MCF 10A (cell line): ENCODE measurements around the gene GPS1. TPM values are rescaled to one million over a fixed set of nuclear protein-coding genes. Genes with fewer than 3 reads are reported as not detected.

Source experiments
- BruUV-seq: library from RNA; stranded (reverse); fragments of 400-500 nt; replicated peaks from 2 replicates; lab custom pipeline; 2021; lab: Mats Ljungman, UMichigan
- CTCF ChIA-PET: fragments of 300-600 bp; sonication (Branson Sonifier 250); formaldehyde crosslinking; extraction: SDS; loops from one replicate; lab custom pipeline; 2021; ENCODE audit warnings: antibody characterized with exemption, inconsistent platforms; lab: Yijun Ruan, JAX
- POLR2A ChIA-PET: fragments of 300-600, 350-650 bp; sonication (Branson Sonifier 250); formaldehyde crosslinking; extraction: SDS; loops from one replicate; lab custom pipeline; 2020; ENCODE audit warnings: antibody characterized with exemption, inconsistent platforms; lab: Yijun Ruan, JAX
- DNase-seq: peaks from one replicate; pipeline ENCODE4 v3.0.0-alpha.2; 2018; ENCODE audit not compliant: unreplicated experiment
- H3K27ac Mint-ChIP-seq: one replicate; pipeline ENCODE4 v1.8.0; 2022; ENCODE audit warnings: mild to moderate bottlenecking, low read depth, mixed read lengths; ENCODE audit not compliant: unreplicated experiment
- H3K27me3 Mint-ChIP-seq: one replicate; pipeline ENCODE4 v1.8.0; 2022; ENCODE audit warnings: mixed read lengths; ENCODE audit not compliant: insufficient read depth, unreplicated experiment
- H3K36me3 Mint-ChIP-seq: one replicate; pipeline ENCODE4 v1.8.0; 2022; ENCODE audit warnings: mild to moderate bottlenecking, moderate library complexity, mixed read lengths; ENCODE audit not compliant: insufficient read depth, unreplicated experiment
- H3K4me1 Mint-ChIP-seq: one replicate; pipeline ENCODE4 v1.8.0; 2022; ENCODE audit warnings: mixed read lengths; ENCODE audit not compliant: insufficient read depth, unreplicated experiment
- H3K4me3 Mint-ChIP-seq: one replicate; pipeline ENCODE4 v1.8.0; 2022; ENCODE audit warnings: mild to moderate bottlenecking, moderate library complexity, mixed read lengths; ENCODE audit not compliant: unreplicated experiment
- H3K9me3 Mint-ChIP-seq: one replicate; pipeline ENCODE4 v1.8.0; 2022; ENCODE audit warnings: mixed read lengths; ENCODE audit not compliant: unreplicated experiment
- CTCF ChIP-seq: fragments of 200-600 bp; IDR thresholded peaks from one replicate; pipeline ENCODE4 v1.8.0; 2022; ENCODE audit warnings: antibody characterized with exemption, mild to moderate bottlenecking; ENCODE audit not compliant: unreplicated experiment
- intact Hi-C: fragments of 100-400 bp; cut with micrococcal nuclease; formaldehyde crosslinking; loops from 2 replicates; pipeline ENCODE4 v1.14.1; 2022
- total RNA-seq: library from RNA; stranded (reverse); gene quantifications from 2 replicates; pipeline ENCODE4 v1.2.3, GENCODE V29; 2022

GPS1 gene
- total RNA-seq, 1 experiment from 2014 or later = 100 TPM

GRCh38 chr17:82020572-82021106 is 31.1 kb upstream of the GPS1 start:
- H3K4me3 Mint-ChIP-seq = no peak overlapping the region
- no peak overlapping the region for H3K27ac Mint-ChIP-seq
- no peaks in the 10 kb centered on the region for H3K9me3 Mint-ChIP-seq
- no peak for TF ChIP-seq CTCF
- ChIA-PET POLR2A (interaction anchor here (0.5 to 4.7 kb wide), 8 partner anchors 9 to 63 kb away, joined by 3 to 35 read pairs (median 6); no protein-coding TSS in a partner anchor), CTCF (interaction anchor here (0.7 to 5.2 kb wide), 25 partner anchors 9 to 129 kb away, joined by 3 to 74 read pairs (median 4); partner anchors contain the start of genes ALYREF, ANAPC11, DCXR and NOTUM)
- intact Hi-C loops = loop anchor here (1.0 kb wide), 1 partner anchor 61 kb away; no protein-coding TSS in a partner anchor
- H3K36me3 Mint-ChIP-seq = no peaks in the 10 kb centered on the region
- no peaks in the 10 kb centered on the region for H3K27me3 Mint-ChIP-seq
- DNase-seq = no peak
- BruUV-seq = no TSS peak
- H3K4me1 Mint-ChIP-seq = peaks cover 16% of the 10 kb centered on the region

DNA sequence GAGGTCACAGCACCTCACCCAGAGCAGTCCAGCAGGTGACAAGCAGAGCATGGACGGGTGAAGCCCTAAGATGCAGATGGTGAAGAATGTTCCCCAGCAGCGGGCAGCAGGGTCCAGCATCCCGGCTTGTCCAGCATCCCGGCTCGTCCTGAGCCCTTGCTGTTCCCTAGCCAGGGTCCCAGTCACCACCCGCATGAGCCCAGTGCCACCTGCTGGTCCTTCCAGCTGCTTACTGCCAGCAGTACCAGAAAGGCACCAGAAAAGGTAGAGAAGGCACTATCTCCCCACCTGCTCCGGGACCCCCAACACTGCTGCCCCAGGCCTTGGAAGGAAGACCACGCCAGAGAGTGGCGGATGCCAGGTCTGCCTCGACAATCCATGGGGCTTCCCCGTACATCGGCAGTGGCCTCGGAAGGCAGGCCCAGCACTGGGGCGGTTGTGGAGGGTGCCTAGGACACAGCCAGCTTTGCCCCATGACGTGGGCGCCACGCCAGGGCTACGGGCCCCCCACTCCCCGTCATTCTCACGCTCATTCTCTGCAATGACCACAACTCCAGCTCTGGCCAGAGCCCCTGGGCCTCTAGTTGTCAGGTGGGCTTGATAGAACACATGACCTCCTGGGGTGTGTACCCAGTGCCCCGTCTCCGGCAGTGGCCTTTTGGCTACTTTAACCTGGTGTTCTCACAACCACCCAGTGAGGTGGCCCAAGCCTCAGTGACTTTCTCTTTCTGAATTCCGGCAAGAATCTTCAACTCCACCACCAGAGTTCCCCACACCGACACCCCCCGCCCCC is 30.4 kb upstream of the GPS1 start:
- DNase-seq = peak; percentile 79
- Mint-ChIP-seq H3K9me3 (no peaks in the 10 kb centered on the region), H3K27ac (no peak overlapping the region), H3K27me3 (no peaks in the 10 kb centered on the region), H3K4me3 (peak overlapping the region; percentile 79), H3K36me3 (no peaks in the 10 kb centered on the region), H3K4me1 (peaks cover 16% of the 10 kb centered on the region)
- POLR2A ChIA-PET = interaction anchor here (0.7 to 4.7 kb wide), 15 partner anchors 13 to 108 kb away, joined by 3 to 35 read pairs (median 6); partner anchors contain the start of genes ASPSCR1, DCXR and MAFG
- TF ChIP-seq CTCF = peak; percentile 91
- intact Hi-C loops = loop anchor here (1.0 kb wide), 1 partner anchor 62 kb away; no protein-coding TSS in a partner anchor
- CTCF ChIA-PET = interaction anchor here (0.6 to 5.2 kb wide), 20 partner anchors 8 to 215 kb away, joined by 3 to 74 read pairs (median 5); partner anchors contain the start of genes ALYREF, ANAPC11, DCXR and NOTUM
- BruUV-seq = no TSS peak

DNA sequence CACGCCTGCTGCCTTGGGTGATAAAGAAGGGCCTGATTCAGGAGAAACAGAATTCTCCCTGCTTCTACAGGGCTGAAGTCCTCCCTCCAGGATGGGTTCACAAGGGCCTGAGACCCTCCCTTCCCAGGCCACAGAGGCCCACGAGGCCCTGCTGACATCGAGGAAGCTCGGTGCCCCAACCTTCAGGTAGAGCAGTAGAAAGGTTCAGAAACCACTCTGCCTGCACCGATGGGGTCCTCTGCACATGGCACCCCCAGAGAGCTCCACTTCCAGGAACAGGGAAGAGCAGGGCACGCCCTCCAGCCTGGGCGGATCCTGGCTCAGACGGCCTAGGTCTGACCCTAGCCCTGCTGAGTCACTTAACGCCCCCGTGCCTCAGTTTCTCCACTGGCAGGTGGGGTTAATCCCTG is 29.8 kb upstream of the GPS1 start:
- no peak for DNase-seq
- intact Hi-C loops = loop anchor here (1.0 kb wide), 1 partner anchor 63 kb away; no protein-coding TSS in a partner anchor
- H3K27me3 Mint-ChIP-seq = no peaks in the 10 kb centered on the region
- BruUV-seq = no TSS peak
- no peak for TF ChIP-seq CTCF
- H3K4me1 Mint-ChIP-seq = peaks cover 16% of the 10 kb centered on the region
- ChIA-PET POLR2A (interaction anchor here (0.5 to 4.7 kb wide), 19 partner anchors 10 to 507 kb away, joined by 3 to 35 read pairs (median 5); partner anchors contain the start of genes ASPSCR1, DCXR, MAFG and RAC3), CTCF (interaction anchor here (0.6 to 5.2 kb wide), 17 partner anchors 12 to 627 kb away, joined by 3 to 74 read pairs (median 5); partner anchors contain the start of genes ALYREF, ANAPC11 and NOTUM)
- H3K9me3 Mint-ChIP-seq = no peaks in the 10 kb centered on the region
- peaks cover 5% of the 10 kb centered on the region for H3K36me3 Mint-ChIP-seq
- peak overlapping the region; percentile 79 for H3K4me3 Mint-ChIP-seq
- H3K27ac Mint-ChIP-seq = no peak overlapping the region
